Ramos (cell line): ENCODE measurements around the gene EMSY.
"Not testable (repeated sequence)": the region's sequence is repeated elsewhere in the genome, so short reads cannot be mapped to it uniquely, and the experiment has no call there.

Source experiments
- in situ Hi-C: fragments of 300-500 bp; cut with MboI; formaldehyde crosslinking; loops from one replicate; pipeline ENCODE4 v1.14.3; 2022; ENCODE audit warnings: low sequenced_read_pairs; ENCODE audit not compliant: unreplicated experiment

EMSY gene, protein sequence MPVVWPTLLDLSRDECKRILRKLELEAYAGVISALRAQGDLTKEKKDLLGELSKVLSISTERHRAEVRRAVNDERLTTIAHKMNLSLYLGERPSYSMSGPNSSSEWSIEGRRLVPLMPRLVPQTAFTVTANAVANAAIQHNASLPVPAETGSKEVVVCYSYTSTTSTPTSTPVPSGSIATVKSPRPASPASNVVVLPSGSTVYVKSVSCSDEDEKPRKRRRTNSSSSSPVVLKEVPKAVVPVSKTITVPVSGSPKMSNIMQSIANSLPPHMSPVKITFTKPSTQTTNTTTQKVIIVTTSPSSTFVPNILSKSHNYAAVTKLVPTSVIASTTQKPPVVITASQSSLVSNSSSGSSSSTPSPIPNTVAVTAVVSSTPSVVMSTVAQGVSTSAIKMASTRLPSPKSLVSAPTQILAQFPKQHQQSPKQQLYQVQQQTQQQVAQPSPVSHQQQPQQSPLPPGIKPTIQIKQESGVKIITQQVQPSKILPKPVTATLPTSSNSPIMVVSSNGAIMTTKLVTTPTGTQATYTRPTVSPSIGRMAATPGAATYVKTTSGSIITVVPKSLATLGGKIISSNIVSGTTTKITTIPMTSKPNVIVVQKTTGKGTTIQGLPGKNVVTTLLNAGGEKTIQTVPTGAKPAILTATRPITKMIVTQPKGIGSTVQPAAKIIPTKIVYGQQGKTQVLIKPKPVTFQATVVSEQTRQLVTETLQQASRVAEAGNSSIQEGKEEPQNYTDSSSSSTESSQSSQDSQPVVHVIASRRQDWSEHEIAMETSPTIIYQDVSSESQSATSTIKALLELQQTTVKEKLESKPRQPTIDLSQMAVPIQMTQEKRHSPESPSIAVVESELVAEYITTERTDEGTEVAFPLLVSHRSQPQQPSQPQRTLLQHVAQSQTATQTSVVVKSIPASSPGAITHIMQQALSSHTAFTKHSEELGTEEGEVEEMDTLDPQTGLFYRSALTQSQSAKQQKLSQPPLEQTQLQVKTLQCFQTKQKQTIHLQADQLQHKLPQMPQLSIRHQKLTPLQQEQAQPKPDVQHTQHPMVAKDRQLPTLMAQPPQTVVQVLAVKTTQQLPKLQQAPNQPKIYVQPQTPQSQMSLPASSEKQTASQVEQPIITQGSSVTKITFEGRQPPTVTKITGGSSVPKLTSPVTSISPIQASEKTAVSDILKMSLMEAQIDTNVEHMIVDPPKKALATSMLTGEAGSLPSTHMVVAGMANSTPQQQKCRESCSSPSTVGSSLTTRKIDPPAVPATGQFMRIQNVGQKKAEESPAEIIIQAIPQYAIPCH (N-terminal part only)

DNA sequence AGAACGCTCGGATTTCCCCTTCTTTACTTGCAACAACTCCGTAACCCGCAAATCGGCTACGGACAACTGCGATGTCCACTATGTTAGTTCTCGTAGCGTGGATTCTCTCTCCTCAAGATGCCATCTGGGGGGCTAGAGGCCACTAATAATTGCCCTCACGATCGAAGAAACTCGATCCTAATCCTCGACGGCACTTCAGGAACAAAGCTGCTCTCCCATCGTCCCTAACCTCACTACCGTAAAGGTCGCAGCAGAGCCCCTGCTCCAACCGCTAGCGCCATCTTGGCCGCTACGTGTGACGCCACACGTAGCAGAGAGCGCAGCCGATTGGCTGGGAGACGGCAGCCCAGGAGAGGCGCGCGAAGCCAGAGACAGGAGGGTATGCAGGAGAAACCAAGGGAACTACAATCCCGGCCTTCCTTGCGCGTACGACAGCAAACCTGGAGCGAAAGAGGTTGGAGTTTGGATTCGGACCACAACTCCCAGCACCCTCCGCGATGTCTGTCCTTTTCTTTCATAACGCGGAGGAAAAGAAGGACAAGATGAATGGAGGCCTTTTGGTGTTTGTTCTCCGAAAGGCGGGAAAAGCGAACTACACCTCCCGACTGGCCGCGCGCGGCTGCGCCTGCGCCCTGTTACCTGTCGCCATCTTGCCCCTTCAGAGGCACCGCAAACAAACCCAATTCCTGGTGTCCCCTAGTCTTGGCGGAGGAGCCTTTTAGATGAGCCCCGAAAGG lies at the start of gene EMSY:
TSS of gene EMSY (plus strand) at position 635 of the 737 bp plus-strand sequence. CDS start 1,921 bp downstream, outside the sequence.
- in situ Hi-C loops = no loop called here

DNA sequence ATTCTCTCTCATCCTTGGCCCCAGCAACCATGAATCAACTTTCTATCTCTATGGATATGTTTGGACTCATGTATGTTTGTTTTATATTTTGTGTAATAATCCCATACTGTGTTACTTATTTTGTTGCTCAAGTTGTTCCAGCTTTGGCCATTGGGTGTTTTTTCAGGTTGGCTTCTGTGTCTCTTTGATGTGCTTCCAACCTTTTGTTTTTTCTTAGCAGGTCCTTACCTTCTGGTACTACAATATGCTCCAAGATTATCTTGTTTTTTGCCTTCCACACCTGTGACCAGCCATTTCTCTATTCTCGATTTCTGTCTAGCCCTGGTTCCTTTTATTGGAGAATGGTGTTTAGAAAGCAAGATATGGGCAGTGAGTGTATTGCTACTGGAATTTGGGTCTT lies 49.5 kb upstream of the EMSY start:
- in situ Hi-C loops = no loop called here

DNA sequence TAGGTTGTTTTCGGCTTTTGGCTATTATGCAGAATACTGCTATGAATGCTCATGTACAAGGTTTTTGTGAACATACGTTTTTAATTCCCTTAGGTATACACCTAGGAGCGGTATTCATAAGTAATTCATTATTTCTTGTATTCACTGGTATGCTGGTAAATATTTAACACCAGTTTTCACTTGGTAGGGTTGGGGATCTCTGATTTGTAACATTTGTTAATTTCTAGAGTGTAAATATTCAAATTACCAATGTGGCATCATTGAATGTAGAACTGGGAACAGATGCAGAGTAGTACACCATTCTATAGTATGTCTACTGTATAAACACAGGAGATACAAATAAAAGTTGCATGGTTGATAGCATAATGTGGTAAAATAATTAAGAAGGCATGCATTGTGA lies 47.4 kb upstream of the EMSY start:
- in situ Hi-C loops = no loop called here

DNA sequence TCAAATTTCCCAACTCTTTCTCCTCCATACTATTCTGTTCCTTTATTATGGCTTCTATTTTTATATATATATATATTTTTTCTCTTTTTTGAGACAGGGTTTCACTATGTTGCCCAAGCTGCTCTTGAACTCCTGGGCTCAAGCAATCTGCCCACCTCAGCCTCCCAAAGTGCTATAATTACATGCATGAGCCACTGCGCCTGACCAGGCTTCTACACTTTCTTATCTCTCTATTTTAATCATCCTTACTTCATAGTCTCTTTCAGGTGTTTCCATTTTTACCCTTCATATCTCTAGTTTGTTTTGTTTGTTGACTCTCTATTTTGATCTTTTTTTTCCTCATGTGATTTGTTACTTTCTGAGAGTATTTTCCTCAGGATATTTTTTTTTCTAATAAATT lies 43.9 kb upstream of the EMSY start:
- in situ Hi-C loops = no loop called here

DNA sequence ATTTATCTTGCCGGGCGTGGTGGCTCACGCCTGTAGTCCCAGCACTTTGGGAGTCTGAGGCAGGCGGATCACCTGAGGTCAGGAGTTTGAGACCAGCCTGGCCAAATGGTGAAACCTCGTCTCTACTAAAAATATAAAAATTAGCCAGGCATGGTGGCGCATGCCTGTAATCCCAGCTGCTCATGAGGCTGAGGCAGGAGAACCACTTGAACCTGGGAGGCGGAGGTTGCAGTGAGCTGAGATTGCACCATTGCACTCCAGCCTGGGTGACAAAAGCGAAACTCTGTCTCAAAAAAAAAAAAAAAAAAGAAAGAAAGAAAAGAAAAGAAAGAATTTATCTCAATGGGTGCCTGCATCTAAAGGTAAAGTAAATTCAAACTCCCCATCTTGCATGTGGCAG lies 43.3 kb upstream of the EMSY start:
- in situ Hi-C loops = not testable (repeated sequence)

DNA sequence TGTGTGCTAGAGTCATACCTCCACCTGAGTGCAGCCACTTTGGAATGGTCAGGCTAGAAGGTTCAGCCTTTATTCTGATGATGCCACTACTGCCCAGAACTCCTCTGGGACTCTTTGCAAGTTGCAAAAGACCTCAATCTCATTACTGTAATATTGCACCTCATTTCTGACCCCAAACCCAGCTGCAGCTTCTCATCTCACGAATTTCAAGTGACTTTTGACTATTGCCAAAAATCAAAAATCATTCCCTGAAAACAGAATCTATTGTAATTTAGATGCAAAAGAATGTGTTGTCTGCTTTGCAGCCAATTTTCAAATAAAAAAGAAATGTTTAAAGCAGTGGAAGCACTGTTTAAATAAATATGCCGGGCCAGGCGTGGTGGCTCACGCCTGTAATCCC lies 38.5 kb upstream of the EMSY start:
- in situ Hi-C loops = no loop called here

DNA sequence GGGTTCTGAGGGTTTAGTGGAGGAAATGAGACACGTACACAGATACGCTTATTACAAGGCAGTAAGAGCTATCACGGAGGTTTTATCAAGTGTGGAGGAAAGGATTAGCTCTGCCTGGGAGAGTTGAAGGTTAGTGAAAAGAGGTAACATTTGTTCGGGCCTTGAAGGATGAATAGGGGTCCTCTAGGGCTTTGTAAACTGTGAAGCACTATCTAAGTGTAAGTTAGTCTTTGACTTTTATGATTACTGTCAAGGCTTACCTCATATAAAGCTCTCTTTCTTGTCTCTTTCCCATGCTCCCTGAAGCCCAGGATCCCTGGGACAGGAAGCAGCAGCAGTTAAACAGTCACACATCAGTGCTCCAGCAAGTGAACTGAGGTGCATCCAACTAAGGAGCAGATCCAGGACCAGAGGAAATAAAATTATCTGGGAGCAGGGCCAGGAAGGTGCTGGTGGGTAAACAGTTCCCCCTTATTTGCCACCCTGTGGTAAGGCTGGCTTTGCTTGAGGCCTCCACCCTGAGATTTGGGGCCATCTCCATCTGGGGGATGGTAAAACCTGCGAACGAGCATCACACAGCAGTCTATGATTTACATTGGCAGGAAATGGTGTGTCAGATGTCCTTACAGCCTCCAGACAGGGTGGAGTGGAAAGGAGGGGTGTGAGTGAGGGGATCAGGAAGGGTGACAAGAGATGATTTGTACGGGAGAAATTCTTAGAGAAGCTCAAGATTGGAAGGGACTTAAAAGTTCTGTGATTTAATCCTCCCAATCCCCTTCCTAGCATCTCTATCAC lies 36.5 kb upstream of the EMSY start:
- in situ Hi-C loops = no loop called here

DNA sequence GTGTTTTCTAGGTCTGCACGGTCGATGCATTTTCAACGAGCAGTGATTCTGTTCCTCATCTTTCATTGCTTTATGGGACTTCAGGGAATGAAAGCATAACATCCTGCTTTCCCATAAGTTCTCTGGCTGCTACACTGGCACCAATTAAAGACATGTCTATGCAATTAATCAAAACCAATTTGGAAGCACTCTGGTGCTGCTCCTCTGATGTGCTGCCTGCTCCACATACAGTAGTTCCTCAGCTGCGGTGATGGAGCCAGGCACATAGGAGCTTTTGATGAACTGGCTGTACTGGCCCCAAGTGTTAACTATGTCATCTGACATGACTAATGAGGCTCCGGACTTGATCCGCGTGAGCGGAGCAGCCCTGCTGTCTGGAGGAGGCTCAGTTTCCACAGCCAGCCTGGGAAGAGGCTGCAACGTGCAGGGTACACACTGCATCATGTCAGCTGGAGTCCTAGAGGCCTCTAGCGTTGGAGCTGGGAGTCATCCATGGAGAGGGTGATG lies 33.9 kb upstream of the EMSY start:
- in situ Hi-C loops = no loop called here

DNA sequence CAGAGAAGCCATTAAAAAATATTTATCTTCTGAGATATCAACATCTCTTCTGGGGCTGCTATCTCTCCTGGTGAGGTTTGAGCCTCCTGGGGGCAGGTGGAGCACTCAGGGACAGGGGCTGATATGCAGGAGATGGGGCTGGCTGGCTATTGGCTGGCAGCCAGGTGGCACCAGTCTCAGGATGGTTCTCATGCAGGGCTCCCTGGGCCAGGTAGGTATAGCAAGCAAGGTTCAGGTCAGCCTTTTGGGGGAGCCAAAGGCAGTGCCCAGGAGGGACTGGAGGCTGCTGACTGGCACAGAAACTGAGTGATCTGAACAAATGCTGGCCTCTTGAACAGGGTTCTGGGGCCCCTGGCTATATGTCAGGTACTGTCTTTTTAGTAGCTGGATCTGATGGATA lies 29.7 kb upstream of the EMSY start:
- in situ Hi-C loops = no loop called here

DNA sequence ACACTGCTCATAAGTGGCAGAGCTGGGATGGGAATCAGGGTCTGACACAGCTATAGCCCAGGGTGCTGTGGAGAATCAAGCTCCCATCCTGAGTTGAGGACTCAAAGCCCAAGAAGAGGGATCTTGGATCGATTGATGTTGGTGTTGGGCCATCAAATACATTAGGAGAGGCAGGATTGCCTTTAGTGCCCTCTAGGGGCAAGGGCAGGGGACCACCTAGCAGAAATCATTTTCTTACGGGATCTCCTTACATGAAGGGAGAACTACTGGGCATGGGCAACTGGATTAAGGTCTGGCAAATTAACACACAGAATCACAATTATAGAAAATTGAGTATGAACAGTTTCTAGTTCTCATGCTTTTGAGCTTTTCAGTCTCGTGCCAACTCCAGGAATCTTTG lies 24.9 kb upstream of the EMSY start:
- in situ Hi-C loops = no loop called here

DNA sequence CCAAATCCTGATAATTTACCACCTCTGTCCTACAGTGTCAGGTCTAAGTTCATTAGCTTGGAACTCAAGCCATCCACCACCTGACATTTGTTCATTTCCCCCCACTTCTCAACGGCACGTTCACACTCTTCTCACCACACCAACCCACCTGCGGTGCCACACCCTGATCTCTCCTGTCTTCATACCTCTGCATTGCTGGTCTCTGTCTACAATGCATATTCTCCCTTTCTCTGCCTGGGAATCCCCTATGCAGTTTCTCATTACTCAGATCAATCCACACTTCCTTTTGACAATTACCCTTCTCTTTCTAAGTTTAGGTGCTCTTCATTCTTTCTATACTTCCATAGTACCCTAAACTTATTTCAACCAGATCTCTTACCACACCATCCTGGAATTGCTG lies 20.4 kb upstream of the EMSY start:
- in situ Hi-C loops = no loop called here

DNA sequence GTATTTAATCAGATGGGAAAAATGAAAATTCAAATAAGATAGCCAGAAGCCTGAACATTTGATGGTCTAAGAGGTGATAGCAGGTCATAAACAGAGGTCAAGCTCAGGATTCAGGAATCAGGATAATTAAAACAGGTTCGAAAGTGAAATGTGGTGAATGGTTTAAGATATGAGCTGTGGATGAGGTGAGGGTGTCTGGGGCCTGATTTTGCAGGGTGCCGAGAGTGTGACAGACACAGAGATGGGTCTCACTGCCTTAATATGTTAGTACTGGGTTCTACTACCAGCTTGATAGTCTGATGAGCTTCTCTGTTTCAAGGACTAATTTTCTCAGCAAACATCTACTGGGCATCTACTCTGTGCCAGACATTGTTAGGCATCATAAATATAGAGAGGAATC lies 19.9 kb upstream of the EMSY start:
- in situ Hi-C loops = no loop called here

DNA sequence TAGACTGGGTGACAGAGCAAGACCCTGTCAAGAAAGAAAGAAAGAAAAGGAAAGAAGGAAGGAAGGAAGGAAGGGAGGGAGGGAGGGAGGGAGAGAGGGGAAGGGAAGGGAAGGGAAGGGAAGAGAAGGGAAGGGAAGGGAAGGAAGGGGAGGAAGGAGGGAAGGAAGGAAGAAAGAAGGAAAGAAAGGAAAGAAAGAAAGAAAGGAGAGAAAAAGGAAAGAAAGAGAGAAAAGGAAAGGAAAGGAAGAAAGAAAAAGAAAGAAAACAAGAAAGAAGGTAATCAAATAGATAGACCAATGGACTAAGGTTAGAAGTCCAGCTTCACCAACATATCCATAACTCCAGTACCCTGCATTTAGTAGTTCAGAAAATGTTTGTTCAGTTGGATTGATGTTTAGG lies 18.2 kb upstream of the EMSY start:
- in situ Hi-C loops = no loop called here

DNA sequence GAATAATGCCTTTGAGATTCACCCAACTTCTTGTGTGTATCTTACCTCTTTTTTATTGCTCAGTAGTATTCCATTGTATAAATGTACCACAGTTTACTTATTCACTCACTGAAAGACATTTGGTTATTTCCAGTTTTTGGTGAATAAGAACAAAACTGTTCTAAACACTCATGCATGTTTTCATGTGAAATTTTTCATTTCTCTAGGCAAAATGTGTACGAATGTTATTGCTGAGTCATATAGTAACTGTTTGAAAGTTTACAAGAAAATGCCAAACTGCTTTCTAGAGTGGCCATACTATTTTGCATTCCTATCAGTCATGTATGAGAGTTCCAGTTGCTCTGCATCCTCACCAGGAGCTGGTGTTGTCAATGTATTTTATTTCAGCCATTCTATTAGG lies 8.8 kb upstream of the EMSY start:
- in situ Hi-C loops = no loop called here

DNA sequence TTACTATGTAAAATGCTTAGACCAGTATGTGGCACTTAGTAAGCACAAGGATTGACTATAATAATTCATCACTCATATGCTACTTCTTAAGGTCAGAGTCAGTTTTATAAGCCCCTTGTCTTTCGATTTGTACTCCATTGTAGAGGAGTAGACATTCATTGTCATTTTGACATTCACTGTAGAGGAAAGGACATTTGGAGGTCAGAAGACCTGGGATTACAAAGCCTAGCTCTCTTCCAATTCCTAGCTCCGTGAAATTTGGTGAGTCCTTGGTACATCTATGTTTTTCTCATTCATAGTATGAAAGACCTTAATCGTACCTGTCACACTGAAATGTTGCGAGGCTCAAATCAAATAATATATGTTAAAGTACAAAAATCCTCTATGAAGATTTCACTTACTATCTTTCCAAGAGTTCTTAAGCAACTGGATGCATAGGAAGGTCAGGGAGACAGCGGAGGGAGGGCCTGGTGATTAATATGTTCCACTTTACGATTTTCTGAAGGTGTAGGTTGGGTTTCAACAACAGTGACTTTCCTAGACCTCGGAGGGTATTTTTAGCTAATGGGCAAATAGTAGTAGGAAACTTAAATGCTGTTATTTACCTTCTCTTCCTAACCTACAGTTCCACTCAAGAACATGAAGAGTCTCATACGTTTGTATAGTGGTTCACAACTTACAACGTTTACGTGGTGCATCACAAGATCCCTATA lies 1.4 kb upstream of the EMSY start:
- in situ Hi-C loops = no loop called here

DNA sequence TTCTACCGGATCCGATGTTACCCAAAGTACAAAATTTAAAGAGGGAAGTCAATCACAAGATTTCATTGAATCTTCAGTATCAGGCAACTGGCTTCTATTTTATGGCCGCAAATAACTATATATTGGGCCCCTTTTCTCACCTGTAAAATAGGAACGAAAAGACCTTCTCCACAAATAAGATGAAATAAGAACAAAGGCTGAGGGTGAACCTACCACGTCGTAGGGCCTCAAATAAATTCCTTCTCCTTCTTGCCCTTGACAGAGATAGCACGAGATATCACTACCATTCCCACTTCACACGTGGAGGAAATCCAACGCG lies 794 bp upstream of the EMSY start:
- in situ Hi-C loops = no loop called here

DNA sequence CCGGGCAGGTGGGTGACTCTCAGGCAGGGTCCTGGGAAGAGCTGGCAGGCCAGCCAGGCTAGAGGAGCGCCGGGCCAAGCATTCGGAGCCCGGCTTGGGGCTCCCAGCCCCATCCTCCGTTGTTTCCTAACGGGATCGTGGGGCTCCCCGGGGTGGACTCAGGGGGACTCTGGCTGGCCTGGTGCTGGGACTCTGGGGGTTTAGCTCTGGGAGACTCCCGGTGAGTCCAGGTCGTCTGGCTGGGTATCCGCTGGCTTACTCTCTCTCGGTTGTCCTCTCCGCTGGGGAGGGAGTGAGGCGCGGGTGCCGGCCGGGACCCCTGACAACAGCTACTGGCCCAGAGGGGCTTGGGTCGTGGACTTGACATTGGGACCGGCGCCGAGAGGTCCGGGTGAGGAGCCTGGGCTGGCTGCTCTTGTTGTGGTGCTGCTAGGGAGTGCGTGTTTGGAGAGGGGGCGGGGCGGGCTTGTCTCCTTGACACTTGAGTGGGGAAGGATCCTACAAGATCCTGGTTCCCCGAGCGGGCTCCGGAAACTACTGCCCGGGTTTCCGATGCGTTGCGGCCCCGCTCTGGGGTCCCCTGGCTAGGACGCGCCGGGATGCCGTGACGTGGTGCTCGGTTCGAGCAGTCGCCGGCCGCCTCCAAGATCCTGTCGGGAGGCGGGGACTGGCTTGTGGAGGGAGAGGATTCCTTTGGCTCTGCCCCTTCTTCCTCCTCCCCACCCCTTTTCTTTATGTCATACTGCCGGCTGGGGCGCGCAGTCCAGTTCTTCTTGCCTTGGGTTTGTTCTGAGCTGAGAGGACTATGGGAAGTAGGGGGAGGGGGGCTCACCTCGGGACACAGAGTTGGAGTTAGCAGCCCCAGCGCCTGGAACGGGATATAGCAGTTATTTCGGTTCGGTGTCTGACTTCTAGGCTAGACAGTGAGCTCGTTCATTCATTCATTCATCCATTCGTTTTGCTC lies 585 bp downstream of the EMSY start:
- in situ Hi-C loops = no loop called here
